ENCODE measurements around the gene ELMO3. TPM values are rescaled to one million over a fixed set of nuclear protein-coding genes. Genes with fewer than 3 reads are reported as not detected.
A peak's percentile ranks its signal among the peaks of the same experiment; 100 is the strongest.

ELMO3 gene
- total and polyA plus RNA-seq, 2 of the 4 experiments (the other 2 are of a cell fraction), result 0.36 to 1.6 TPM

GRCh38 chr16:67151431-67152097 is 47.4 kb upstream of the ELMO3 start:
- POLR2A ChIA-PET (ENCODE audit: unreplicated experiment), result no interaction called here
- Histone ChIP-seq H2AK5ac (ENCODE audit: low read depth, low read length) (peak overlapping the region; percentile 66), H2AFZ (replicated peaks; ENCODE audit: low read length, poor library complexity) (peak overlapping the region; percentile 99), H4K8ac (ENCODE audit: low read depth in 2 of 2, low read length in 2 of 2) (peak overlapping the region; percentile 72 to 97; a peak in 3 of 4 replicates), H3K23ac (ENCODE audit: low read depth, low read length) (peak overlapping the region; percentile 81; the same call in 1 of the 2 replicates), H2BK20ac (ENCODE audit: low read depth, low read length) (no peak overlapping the region; the same call in 1 of the 2 replicates), H3K4me1 (ENCODE audit: control insufficient read depth, insufficient read depth, low read length) (peaks cover 6% of the 10 kb centered on the region; the same call in 1 of the 2 replicates), H4K20me1 (ENCODE audit: insufficient read depth, low read length) (peaks cover 27% of the 10 kb centered on the region), H3K79me1 (ENCODE audit: low read depth in 1 of 2, low read length in 2 of 2) (peaks cover 0 to 30% of the 10 kb centered on the region in 2 experiments; a peak in 2 of 4 replicates), H3K18ac (ENCODE audit: low read depth, low read length) (no peak overlapping the region; the same call in 1 of the 2 replicates), H3K27ac (ENCODE audit: insufficient read depth, low read length) (peak overlapping the region; percentile 92), H4K5ac (ENCODE audit: low read depth, low read length) (peak overlapping the region; percentile 65), H2AK9ac (replicated peaks; ENCODE audit: low read depth, low read length, poor library complexity) (peak overlapping the region; percentile 95), H3K9me1 (ENCODE audit: insufficient read depth, low read length) (peaks cover 4% of the 10 kb centered on the region; the same call in 1 of the 2 replicates), H3K4me3 (ENCODE audit: insufficient read depth, low read depth, low read length) (no peak overlapping the region), H3K9ac (ENCODE audit: low read depth, low read length) (peak overlapping the region; percentile 64), H3K36me3 (ENCODE audit: control insufficient read depth, insufficient read depth, low read length) (peaks cover 25% of the 10 kb centered on the region), H4K91ac (ENCODE audit: insufficient read depth, low read depth, low read length) (peak overlapping the region; percentile 71), H2BK15ac (ENCODE audit: low read depth, low read length) (0 out of 3 replicates have a peak overlapping the region, but pooled peaks have one; percentile 77), H3K56ac (ENCODE audit: extremely low read depth, insufficient read depth, low read length) (no peak overlapping the region), H3K4me2 (ENCODE audit: low read depth, low read length) (peak overlapping the region; percentile 84), H2BK5ac (ENCODE audit: low read depth, low read length, poor library complexity, severe bottlenecking) (no peak overlapping the region), H3K14ac (replicated peaks; ENCODE audit: low read depth, low read length) (peak overlapping the region; percentile 96), H3K9me3 (ENCODE audit: control insufficient read depth, insufficient read depth, low read length) (no peaks in the 10 kb centered on the region), H3K4ac (ENCODE audit: low read depth, low read length) (peak overlapping the region; percentile 87), H2BK120ac (ENCODE audit: low read depth, low read length) (peak overlapping the region; percentile 52), H3K27me3 (ENCODE audit: control insufficient read depth, insufficient read depth, low read length) (no peaks in the 10 kb centered on the region)
- no TSS peak for BruUV-seq (replicated peaks)
- ATAC-seq (ENCODE audit: low read depth) (no peak), DNase-seq (no peak)
- intact Hi-C loops (cut with micrococcal nuclease) (loop anchor here (2.0 to 10.0 kb wide), 2 partner anchors 133 to 257 kb away; no protein-coding TSS in a partner anchor), in situ Hi-C loops (cut with MboI; ENCODE audit: low sequenced_read_pairs) (no loop called here), dilution Hi-C loops (cut with HindIII; ENCODE audit: low sequenced_read_pairs, unreplicated experiment) (no loop called here)
- CTCF ChIA-PET, result interaction anchor here (1.0 kb wide), 1 partner anchor 11 kb away, joined by 3 read pairs; no protein-coding TSS in a partner anchor
- 60% methylated on average over 2 of the region's 8 CpGs; no CpG with 5 or more reads in 1 of the 2 experiments for WGBS, 2 experiments (ENCODE audit: extremely low coverage in 2 of 2, insufficient read length in 1 of 2)
- TF ChIP-seq NFE2L2 (IDR thresholded peaks at IDR 0.05; ENCODE audit: low read depth, low read length) (no peak), MAFK (IDR thresholded peaks at IDR 0.05; ENCODE audit: low read depth, low read length) (no peak), RFX5 (IDR thresholded peaks at IDR 0.05; ENCODE audit: low read depth, low read length) (no peak), MXI1 (IDR thresholded peaks at IDR 0.05; ENCODE audit: borderline replicate concordance, low read depth, low read length) (no peak), CEBPB (IDR thresholded peaks at IDR 0.05; ENCODE audit: low read depth, low read length) (no peak), POLR2A (IDR thresholded peaks at IDR 0.05; ENCODE audit: low read depth, low read length) (no peak), BHLHE40 (IDR thresholded peaks at IDR 0.05; ENCODE audit: low read depth, low read length) (no peak), CTCF (conservative IDR thresholded peaks at IDR 0.05; ENCODE audit: low read depth, low read length) (no peak), FOS (IDR thresholded peaks at IDR 0.05; ENCODE audit: low read depth, low read length) (no peak), CHD1 (IDR thresholded peaks at IDR 0.05; ENCODE audit: low read depth, low read length) (no peak), RAD21 (IDR thresholded peaks at IDR 0.05; ENCODE audit: low read length) (no peak), SMC3 (IDR thresholded peaks at IDR 0.05; ENCODE audit: low read depth, low read length) (no peak), MAZ (IDR thresholded peaks at IDR 0.05; ENCODE audit: borderline replicate concordance, low read depth, low read length) (no peak), ELK1 (IDR thresholded peaks at IDR 0.05; ENCODE audit: borderline replicate concordance, low read depth, low read length) (no peak), USF2 (IDR thresholded peaks at IDR 0.05; ENCODE audit: low read depth, low read length) (no peak)

Data from IMR-90 (cell line).